ENCODE results near the gene FRY.
A peak's percentile ranks its signal among the peaks of the same experiment; 100 is the strongest.

The FRY gene

GRCh38 chr13:32300406-32300805 is 268.8 kb downstream of the FRY start:
- no peak for DNase-seq

- no peak for DNase-seq
These were observed 269.3 kb downstream of the FRY start for GRCh38 chr13:32300920-32301319.

DNA sequence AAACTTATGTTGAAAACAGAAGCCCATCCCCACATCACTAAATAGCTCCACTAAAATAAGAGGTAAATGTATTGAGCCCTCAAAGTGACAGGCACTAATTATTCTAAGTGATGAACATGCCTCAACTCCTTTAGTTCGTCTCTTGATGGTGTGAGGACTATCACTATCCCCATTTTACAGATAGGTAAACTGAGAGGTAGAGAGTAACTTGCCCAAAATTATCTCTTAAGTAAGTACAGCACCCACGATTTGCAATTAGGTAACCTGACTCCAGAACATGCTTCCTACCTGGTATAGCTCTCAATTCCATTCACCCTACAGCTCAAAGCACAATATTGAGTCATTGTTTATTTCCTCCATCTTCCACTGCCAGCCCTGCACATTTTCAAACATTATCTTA is 270.9 kb downstream of the FRY start:
- DNase-seq = no peak

GRCh38 chr13:32305646-32306045 is 274.1 kb downstream of the FRY start:
- DNase-seq = no peak

- DNase-seq = no peak
These were observed 277.9 kb downstream of the FRY start for GRCh38 chr13:32309312-32310133.

- peak in 1 of 56 donors; percentile 4 for DNase-seq
These were observed 278.6 kb downstream of the FRY start for GRCh38 chr13:32310134-32310706.

DNA sequence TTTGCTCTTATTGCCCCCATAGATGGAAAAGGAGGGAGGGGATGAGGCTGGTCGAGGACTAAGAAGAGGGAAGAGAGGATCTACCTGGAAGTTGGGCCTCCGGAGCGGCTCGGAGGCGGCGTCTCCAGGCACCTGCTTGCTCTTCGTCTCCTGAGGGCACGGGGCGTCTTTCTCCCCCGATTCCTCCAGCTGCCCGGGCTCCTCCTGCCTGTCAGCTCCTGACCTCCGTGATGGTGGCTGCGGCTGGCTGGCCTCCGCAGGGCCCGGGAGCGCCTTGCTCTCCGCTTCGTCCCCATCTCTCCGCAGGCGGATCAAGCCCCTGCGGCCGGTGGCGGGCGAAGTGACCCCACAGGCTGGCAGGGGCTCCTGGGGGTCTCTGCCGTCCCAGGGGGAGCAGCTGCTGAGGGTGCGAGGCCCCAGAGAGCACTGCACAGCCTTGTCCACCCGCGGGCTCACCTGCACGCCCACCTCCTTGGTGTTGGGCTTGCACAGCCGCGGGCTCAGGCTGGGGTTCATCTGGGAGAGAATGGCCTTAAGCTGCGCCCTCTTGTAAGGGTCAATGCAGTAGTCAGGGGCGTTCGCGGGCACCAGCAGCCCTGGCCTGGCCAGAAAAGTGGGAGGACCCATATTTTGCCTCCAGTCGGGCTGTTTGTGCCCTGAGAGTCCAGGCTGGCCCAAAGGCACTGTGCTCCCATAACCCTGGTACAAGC is 279.8 kb downstream of the FRY start:
- no peak for DNase-seq

- peak in 8 of 56 donors; percentile 21 to 67 (median 50) for DNase-seq
These were observed 283.0 kb downstream of the FRY start for GRCh38 chr13:32314271-32315237.

GRCh38 chr13:32315238-32316027 is 283.9 kb downstream of the FRY start, which contains the start of the genes BRCA2 and ZAR1L:
BRCA2 (plus strand) TSS chr13:32315508; CDS start chr13:32316461, 953 bp downstream.
ZAR1L (minus strand) TSS chr13:32315363; CDS start chr13:32311925, 3,438 bp downstream.
- DNase-seq = peak; percentile 18 to 93 (median 74)

- DNase-seq = peak in 1 of 56 donors; percentile 25
These were observed 284.4 kb downstream of the FRY start for GRCh38 chr13:32316028-32316339.

- DNase-seq = no peak
These were observed 284.9 kb downstream of the FRY start for GRCh38 chr13:32316501-32316900.

DNA sequence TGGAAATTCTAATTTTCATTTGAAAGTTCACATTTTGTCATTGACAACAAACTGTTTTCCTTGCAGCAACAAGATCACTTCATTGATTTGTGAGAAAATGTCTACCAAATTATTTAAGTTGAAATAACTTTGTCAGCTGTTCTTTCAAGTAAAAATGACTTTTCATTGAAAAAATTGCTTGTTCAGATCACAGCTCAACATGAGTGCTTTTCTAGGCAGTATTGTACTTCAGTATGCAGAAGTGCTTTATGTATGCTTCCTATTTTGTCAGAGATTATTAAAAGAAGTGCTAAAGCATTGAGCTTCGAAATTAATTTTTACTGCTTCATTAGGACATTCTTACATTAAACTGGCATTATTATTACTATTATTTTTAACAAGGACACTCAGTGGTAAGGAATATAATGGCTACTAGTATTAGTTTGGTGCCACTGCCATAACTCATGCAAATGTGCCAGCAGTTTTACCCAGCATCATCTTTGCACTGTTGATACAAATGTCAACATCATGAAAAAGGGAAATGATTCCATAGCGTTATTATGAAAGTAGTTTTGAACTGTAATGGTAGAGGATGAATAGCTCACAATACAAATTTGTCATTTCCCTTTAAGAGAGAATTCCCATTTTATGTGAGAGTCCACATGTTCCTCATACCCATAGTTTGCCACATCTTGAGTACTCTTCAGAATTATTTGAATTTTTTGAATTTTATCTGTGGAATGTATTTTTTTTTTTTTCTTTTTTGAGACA is 286.3 kb downstream of the FRY start:
- DNase-seq = no peak

- DNase-seq = no peak
These were observed 289.0 kb downstream of the FRY start for GRCh38 chr13:32320528-32320927.

DNA sequence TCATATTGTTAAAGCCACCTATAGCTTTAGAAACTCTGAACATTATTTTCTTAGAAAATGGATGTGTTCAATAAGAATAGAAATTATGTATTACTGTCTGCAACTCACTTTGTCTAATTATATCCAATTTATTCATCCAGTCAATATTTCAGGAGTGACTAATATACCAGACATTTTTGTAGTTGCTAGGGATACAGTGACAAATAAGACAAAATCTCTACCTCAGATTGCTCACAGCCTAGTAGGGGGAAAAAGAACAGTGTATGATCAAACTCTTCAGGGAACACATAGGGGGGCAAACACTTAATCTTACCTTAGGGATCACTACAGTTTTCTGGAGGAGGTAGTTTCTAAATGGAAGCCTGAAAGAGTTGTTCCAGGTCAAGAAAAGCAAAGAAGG is 292.3 kb downstream of the FRY start:
- DNase-seq = no peak

DNA sequence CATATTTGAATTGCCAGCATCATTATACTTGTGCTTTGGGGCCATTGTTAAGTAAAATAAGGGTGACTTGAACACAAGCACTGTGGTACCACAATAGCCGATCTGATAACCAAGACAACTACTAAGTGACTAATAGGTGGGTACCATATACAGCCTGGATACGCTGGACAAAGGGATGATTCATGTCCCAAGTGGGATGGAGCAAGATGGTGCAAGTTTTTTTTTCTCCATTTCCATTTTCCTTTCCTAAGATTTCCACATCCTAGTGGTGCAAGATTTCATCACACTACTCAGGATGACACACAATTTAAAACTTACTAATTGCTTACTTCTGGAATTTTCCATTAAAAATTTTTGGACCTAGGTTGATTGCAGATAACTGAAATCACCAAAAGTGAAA is 298.9 kb downstream of the FRY start:
- DNase-seq = no peak

DNA sequence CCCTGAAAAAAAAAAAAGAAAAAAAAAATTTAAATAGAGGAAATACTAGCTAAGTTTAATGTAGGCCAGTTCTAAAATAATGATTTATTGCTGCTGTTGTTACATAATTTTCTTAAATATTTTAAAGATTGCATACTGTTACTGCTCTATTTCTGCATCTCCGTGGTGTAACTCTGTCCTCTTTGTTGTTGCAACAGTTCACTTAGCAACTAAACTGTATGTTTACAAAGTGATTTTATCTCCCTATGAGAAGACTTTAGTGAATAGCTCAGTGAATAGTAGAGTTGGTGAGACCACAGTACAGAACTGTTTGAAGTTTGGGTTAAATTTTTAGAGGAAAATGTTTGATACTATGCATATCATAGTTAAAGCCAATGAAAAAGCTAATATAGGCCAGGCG is 303.1 kb downstream of the FRY start:
- no peak for DNase-seq

DNA sequence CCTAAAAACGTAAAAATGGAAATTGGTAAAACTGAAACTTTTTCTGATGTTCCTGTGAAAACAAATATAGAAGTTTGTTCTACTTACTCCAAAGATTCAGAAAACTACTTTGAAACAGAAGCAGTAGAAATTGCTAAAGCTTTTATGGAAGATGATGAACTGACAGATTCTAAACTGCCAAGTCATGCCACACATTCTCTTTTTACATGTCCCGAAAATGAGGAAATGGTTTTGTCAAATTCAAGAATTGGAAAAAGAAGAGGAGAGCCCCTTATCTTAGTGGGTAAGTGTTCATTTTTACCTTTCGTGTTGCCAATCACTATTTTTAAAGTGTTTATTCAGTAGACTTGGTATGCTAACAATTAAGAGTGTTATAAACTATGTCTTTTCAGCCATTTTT is 309.3 kb downstream of the FRY start:
- DNase-seq = no peak

GRCh38 chr13:32347651-32348050 is 316.1 kb downstream of the FRY start:
- no peak for DNase-seq

All from nucleus accumbens (tissue), 56 donors.